GM21528 (cell line): ENCODE data around the gene RIMS3.
"Not testable (repeated sequence)": the region's sequence is repeated elsewhere in the genome, so short reads cannot be mapped to it uniquely, and the experiment has no call there.

Experiments
- ATAC-seq: cut with Tn5 transposase; IDR thresholded peaks from one replicate; pipeline ENCODE4 v1.9.1; 2021; ENCODE audit warnings: mild to moderate bottlenecking, moderate library complexity; ENCODE audit not compliant: unreplicated experiment, low FRiP score

RIMS3 gene

DNA sequence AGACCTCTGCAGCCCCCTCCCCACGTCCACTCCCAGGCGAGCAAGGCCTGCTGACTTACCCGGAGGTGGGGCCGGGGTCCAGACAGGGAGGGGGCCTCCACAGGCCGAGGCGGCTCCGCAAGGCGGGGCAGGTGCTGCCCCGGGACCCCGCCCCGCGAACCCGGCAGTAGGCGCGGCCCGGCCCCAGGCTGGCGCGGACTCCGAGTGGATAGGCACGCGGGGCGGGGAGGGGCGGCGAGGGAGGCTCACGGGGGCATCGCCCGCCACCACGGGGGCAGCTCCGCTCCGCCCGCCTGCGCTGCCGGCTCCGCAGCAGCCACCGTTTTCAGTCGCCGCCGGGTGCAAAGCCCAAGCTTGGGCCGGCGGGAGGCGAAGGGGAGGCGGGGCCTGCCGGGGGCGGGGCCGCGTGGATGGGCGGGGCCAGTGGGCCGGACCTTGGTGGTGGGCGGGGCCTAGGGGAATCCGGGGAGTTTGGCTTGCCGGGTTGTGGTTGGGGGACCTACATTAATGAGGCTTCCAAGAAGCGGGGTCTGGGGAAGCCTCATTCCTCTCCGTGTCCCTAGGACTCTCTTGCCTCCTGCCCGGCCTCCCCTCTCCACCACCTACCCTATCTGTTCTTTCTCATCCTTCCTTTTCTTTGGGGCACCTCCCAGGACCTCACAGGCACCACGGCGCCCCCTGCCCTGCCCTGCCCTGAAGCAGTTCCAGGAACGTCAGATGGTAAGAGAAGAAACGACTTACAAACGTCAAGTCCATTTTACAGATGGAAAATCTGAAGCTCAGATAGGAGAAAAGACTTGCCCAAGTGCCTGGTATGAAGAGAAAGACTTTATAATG is at the start of gene RIMS3:
RIMS3 (minus strand) TSS at position 348 of the 837 bp plus-strand sequence. CDS start 23,757 bp downstream, outside the sequence.
- peak; percentile 70 for ATAC-seq

- ATAC-seq: no peak
Measured at GRCh38 chr1:40712997-40713396, 47.5 kb upstream of the RIMS3 start.

DNA sequence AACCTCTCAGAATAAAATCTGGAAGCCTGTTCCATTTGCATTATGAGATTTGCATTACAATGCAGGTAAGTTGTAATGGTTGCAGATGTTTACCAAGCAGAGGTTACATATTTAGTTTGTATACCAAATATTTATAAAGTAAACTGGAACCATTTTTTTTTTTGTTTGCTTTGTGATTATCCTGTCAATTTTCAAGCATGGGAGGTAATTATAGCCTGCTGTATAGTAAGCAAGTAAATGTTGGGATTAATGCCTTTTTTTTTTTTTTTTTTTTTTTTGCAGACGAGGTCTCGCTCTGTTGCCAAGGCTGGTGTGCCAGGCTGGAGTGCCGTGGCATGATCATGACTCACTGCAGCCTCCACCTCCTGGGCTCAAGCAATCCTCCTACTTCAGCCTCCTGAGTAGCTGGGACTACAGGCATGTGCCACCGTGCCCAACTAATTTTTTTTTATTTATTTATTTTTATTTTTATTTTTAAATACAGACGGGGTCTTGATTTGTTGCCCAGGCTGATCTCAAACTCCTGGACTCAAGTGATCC is 47.0 kb upstream of the RIMS3 start:
- ATAC-seq: no peak

DNA sequence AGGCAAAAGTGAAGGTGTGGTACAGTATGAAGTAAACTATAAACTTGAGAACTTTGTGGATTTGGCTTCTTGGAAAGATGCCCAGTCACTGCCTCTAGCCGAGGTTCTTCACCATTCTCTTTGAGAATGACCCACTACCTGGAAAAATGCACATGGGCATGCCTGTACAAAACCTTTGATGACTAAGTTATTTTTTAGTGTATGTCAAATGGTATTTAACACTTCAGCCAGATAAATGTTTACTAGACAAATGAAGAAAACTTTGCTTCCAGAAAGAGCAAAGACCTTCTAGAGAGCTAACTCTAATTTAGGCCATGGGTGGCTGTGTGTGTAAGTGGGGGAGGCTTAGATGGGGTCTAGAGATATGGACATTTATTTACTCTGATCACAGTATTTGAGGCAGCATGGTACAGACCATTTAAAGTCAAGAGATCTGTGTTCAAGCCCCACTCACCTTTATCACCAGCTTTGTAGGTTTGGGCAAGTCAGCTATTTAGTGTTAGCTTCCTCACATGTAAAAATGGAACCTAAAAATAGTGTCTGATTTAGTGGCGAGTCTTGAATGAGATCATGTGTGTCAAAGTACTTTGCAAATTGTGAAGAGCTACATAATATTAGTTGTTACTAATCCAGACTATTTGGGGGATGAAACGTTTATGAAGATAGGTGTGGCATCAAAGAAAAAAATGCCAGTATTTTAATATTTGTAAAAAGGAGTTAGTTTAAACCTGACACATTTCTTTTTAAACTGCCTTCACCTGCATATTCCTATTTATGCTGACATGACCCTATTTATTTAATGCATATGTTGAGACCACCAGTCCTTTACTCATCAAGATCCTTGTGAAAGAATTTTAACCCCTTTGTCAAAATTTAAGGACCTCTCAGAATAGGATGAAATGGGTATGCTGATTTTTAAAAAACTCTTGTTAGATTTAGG is 46.3 kb upstream of the RIMS3 start:
- no peak for ATAC-seq

GRCh38 chr1:40710581-40711315 is 45.3 kb upstream of the RIMS3 start:
- ATAC-seq: no peak

GRCh38 chr1:40709802-40710278 is 44.4 kb upstream of the RIMS3 start:
- no peak for ATAC-seq

GRCh38 chr1:40709100-40709801 is 43.8 kb upstream of the RIMS3 start:
- ATAC-seq: peak; percentile 90

DNA sequence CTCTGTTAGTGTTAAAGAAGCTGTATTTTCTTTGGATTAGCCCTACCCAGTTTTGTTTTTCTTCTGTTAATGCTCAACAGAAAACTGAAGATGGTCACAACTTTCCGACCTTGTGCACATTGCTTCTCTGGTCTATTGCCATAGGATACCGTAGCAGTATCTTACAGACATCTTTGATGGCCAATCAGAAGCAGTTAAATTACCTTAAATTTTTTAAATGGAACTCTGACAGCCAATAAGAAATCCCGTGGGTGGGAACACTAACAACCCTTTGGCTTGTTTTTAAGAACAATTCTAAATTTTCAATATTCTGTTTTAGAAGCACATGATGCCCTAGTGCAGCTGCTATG is 43.2 kb upstream of the RIMS3 start:
- ATAC-seq: peak; percentile 61

DNA sequence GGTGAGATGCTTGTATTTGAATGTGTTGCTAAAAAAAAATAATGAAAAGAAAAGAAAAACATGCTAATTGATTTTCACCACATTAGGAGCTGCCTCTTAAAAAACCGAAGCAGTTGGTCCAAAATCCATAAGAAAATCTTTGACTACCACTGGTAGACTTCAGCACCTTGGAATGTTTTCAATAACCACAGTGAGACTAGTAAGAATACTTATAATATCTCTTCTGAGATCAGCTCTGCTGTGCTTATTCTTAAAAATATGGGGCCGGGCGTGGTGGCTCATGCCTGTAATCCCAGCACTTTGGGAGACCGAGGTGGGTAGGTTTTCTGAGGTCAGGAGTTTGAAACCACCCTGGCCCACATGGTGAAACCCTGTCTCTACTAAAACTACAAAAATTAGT is 41.1 kb upstream of the RIMS3 start:
- ATAC-seq: no peak

GRCh38 chr1:40704817-40705733 is 39.6 kb upstream of the RIMS3 start:
- no peak for ATAC-seq

- ATAC-seq: no peak
Measured at GRCh38 chr1:40703316-40703715, 37.8 kb upstream of the RIMS3 start.

DNA sequence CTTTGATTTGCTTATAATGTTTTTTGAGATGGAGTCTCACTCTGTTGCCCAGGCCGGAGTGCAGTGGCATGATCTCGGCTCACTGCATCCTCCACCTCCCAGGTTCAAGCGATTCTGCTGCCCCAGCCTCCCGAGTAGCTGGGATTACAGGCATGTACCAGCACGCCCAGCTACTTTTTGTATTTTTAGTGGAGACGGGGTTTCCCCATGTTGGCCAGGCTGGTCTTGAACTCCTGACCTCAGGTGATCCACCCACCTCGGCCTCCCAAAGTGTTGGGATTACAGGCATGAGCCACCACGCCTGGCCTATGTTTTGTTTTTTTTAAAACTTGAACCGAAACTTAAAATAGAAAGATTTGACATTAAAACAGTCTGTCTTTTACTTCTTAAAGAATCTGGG is 37.3 kb upstream of the RIMS3 start:
- ATAC-seq: not testable (repeated sequence)

DNA sequence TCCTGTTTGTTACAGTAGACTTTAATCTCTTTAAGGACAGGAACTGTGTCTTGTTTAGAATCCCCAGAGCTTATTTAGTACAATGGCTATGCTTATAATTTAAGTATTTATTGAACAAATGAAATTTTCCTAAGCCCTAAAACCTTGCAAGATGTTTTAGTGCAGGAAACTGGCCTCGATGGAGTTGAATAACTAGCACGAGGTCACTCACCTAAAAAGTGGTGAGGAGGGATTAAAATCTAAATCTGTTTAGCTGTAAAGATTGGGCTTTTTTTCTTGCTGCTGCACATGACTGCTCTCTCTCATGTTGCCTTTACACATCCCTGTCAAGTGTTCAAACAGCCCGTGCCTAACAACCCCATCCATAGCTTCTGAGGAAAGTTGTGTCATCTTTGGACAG is 36.2 kb upstream of the RIMS3 start:
- ATAC-seq: no peak

DNA sequence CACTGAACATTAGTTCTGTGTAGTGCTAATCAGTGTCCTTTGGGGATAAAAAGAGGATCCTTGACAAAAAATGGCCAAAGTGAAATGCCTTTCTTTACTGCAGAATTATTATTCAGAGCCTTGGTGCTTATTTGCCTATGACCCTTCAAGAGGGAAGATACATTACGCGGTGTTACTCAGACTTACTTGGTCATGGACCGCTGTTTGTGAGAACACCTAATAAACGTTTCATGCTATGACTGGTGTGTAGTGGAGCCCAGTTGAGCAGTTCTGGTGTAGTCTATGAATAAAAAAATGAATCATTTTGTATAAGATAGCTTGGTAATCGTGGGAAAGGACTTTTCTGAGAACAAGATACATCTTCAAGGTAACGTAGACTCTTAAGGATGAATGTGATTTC is 34.3 kb upstream of the RIMS3 start:
- peak; percentile 67 for ATAC-seq

- no peak for ATAC-seq
Measured at GRCh38 chr1:40697436-40697835, 32.0 kb upstream of the RIMS3 start.

- no peak for ATAC-seq
Measured at GRCh38 chr1:40696294-40696693, 30.8 kb upstream of the RIMS3 start.

- no peak for ATAC-seq
Measured at GRCh38 chr1:40694353-40694874, 28.9 kb upstream of the RIMS3 start.

- no peak for ATAC-seq
Measured at GRCh38 chr1:40693425-40693824, 27.9 kb upstream of the RIMS3 start.
